Gastrocnemius medialis (tissue), 4 donors: ENCODE data around the gene TCERG1L.

Source experiments
- CTCF ChIP-seq, 5 experiments: fragments of 450-650 bp in 3 of 5; fragments of 200-600 bp in 2 of 5; sonication (generic) in 2 of 5; IDR thresholded peaks in 4 of 5; conservative IDR thresholded peaks in 1 of 5; 1 replicate in 4 of 5; 2 replicates in 1 of 5; pipeline ENCODE4 v1.5.1; 2016 to 2019; ENCODE audit warnings: antibody characterized with exemption in 5 of 5, mild to moderate bottlenecking in 3 of 5, moderate library complexity in 3 of 5
- POLR2A ChIP-seq, 2 donors: fragments of 450-650 bp; IDR thresholded peaks; one replicate each; pipeline ENCODE4 v1.6.1; 2017; ENCODE audit warnings: antibody characterized with exemption in 2 of 2, mild to moderate bottlenecking in 2 of 2, moderate library complexity in 2 of 2

- TF ChIP-seq CTCF (IDR thresholded peaks at IDR 0.05 in 4 of 5, conservative IDR thresholded peaks at IDR 0.05 in 1 of 5) = no peak
- no peak for TF ChIP-seq POLR2A (IDR thresholded peaks at IDR 0.05)
These were observed 88.5 kb downstream of the TCERG1L start for GRCh38 chr10:131222986-131223385.
